ENCODE results near the gene KRT14.

DNA sequence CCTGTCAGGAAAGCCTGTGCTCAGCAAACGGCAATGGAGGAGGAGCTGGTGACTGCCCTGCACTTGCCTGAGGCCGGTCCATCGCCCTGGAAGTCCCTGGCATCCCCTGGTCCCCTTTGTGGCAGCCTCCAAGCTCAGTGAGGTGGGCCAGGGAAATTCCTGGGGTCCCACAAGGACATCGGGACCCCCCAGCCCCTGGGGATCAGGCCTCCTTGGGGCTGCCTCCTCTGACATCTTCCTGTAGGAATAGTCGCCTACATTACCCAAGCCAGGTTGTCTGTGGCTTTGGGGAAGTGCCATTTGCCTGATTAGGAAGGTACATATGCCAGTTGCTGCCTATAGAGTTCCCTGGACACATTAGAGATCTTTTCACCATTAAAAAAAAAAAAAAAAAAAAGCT is 7.7 kb downstream of the KRT14 start:
- TF ChIP-seq CTCF (IDR thresholded peaks at IDR 0.05) (no peak), POLR2AphosphoS5 (IDR thresholded peaks at IDR 0.05) (no peak), EP300 (IDR thresholded peaks at IDR 0.05) (no peak)

Measured in suprapubic skin (tissue), 4 donors.